ENCODE data around the gene KREMEN1. TPM values are rescaled to one million over a fixed set of nuclear protein-coding genes. Genes with fewer than 3 reads are reported as not detected.
"Not testable (repeated sequence)": the region's sequence is repeated elsewhere in the genome, so short reads cannot be mapped to it uniquely, and the experiment has no call there.

KREMEN1 gene
- total RNA-seq, 1 donor from 2014 or later, result 20.5 TPM

GRCh38 chr22:29032014-29032475, 40.8 kb upstream of the KREMEN1 start:
- no peak for DNase-seq
- H3K4me3 Mint-ChIP-seq (ENCODE audit: unreplicated experiment), result no peak overlapping the region
- peaks cover 2% of the 10 kb centered on the region for H3K27me3 Mint-ChIP-seq (ENCODE audit: unreplicated experiment)
- no peak overlapping the region for H3K27ac Mint-ChIP-seq (ENCODE audit: unreplicated experiment)
- peaks cover 24% of the 10 kb centered on the region for H3K4me1 Mint-ChIP-seq (ENCODE audit: low read depth, unreplicated experiment)
- TF ChIP-seq CTCF (IDR thresholded peaks at IDR 0.05; ENCODE audit: partially characterized antibody, unreplicated experiment), result no peak
- no peaks in the 10 kb centered on the region for H3K36me3 Mint-ChIP-seq (ENCODE audit: unreplicated experiment)
- H3K9me3 Mint-ChIP-seq (ENCODE audit: unreplicated experiment), result peaks cover 2% of the 10 kb centered on the region

- Mint-ChIP-seq H3K4me3 (ENCODE audit: unreplicated experiment) (no peak overlapping the region), H3K27me3 (ENCODE audit: unreplicated experiment) (peaks cover 2% of the 10 kb centered on the region), H3K4me1 (ENCODE audit: low read depth, unreplicated experiment) (peaks cover 24% of the 10 kb centered on the region), H3K36me3 (ENCODE audit: unreplicated experiment) (no peaks in the 10 kb centered on the region), H3K27ac (ENCODE audit: unreplicated experiment) (no peak overlapping the region), H3K9me3 (ENCODE audit: unreplicated experiment) (peaks cover 2% of the 10 kb centered on the region)
- no peak for DNase-seq
- no peak for TF ChIP-seq CTCF (IDR thresholded peaks at IDR 0.05; ENCODE audit: partially characterized antibody, unreplicated experiment)
Observed at GRCh38 chr22:29032584-29032983, 40.3 kb upstream of the KREMEN1 start.

GRCh38 chr22:29037340-29037932, 35.4 kb upstream of the KREMEN1 start:
- DNase-seq, result no peak
- no peak overlapping the region for H3K27ac Mint-ChIP-seq (ENCODE audit: unreplicated experiment)
- H3K4me1 Mint-ChIP-seq (ENCODE audit: low read depth, unreplicated experiment), result peaks cover 4% of the 10 kb centered on the region
- H3K9me3 Mint-ChIP-seq (ENCODE audit: unreplicated experiment), result no peaks in the 10 kb centered on the region
- H3K4me3 Mint-ChIP-seq (ENCODE audit: unreplicated experiment), result no peak overlapping the region
- no peak for TF ChIP-seq CTCF (IDR thresholded peaks at IDR 0.05; ENCODE audit: partially characterized antibody, unreplicated experiment)
- peaks cover 2% of the 10 kb centered on the region for H3K27me3 Mint-ChIP-seq (ENCODE audit: unreplicated experiment)
- no peaks in the 10 kb centered on the region for H3K36me3 Mint-ChIP-seq (ENCODE audit: unreplicated experiment)

- no peak for TF ChIP-seq CTCF (IDR thresholded peaks at IDR 0.05; ENCODE audit: partially characterized antibody, unreplicated experiment)
- Mint-ChIP-seq H3K4me3 (ENCODE audit: unreplicated experiment) (no peak overlapping the region), H3K27ac (ENCODE audit: unreplicated experiment) (no peak overlapping the region), H3K36me3 (ENCODE audit: unreplicated experiment) (no peaks in the 10 kb centered on the region), H3K4me1 (ENCODE audit: low read depth, unreplicated experiment) (peaks cover 4% of the 10 kb centered on the region), H3K9me3 (ENCODE audit: unreplicated experiment) (no peaks in the 10 kb centered on the region), H3K27me3 (ENCODE audit: unreplicated experiment) (peaks cover 2% of the 10 kb centered on the region)
- no peak for DNase-seq
Observed at GRCh38 chr22:29039148-29039547, 33.7 kb upstream of the KREMEN1 start.

GRCh38 chr22:29039684-29040083, 33.2 kb upstream of the KREMEN1 start:
- not testable (repeated sequence) for H3K4me3 Mint-ChIP-seq (ENCODE audit: unreplicated experiment); DNase-seq; H3K27me3 Mint-ChIP-seq (ENCODE audit: unreplicated experiment); H3K27ac Mint-ChIP-seq (ENCODE audit: unreplicated experiment); H3K4me1 Mint-ChIP-seq (ENCODE audit: low read depth, unreplicated experiment); H3K36me3 Mint-ChIP-seq (ENCODE audit: unreplicated experiment); H3K9me3 Mint-ChIP-seq (ENCODE audit: unreplicated experiment)
